Hippocampal formation (tissue), 2 donors: ENCODE results near the gene ACTR3.

Experiments
- DNase-seq, 2 donors: peaks; one replicate each; lab custom pipeline; 2025; lab: John Stamatoyannopoulos, UW

ACTR3 gene

GRCh38 chr2:114001152-114001551 is 111.3 kb downstream of the ACTR3 start:
- no peak for DNase-seq

GRCh38 chr2:114001937-114002336 is 112.0 kb downstream of the ACTR3 start:
- DNase-seq, result peak; percentile 10 to 39

- no peak for DNase-seq
Measured at GRCh38 chr2:114005110-114005783, 115.4 kb downstream of the ACTR3 start.

GRCh38 chr2:114006460-114006859 is 116.6 kb downstream of the ACTR3 start:
- no peak for DNase-seq

GRCh38 chr2:114007436-114007835 is 117.5 kb downstream of the ACTR3 start:
- no peak for DNase-seq

- no peak for DNase-seq
Measured at GRCh38 chr2:114008720-114009119, 118.8 kb downstream of the ACTR3 start.

GRCh38 chr2:114009205-114009944 is 119.5 kb downstream of the ACTR3 start:
- DNase-seq, result no peak

GRCh38 chr2:114010001-114010400 is 120.1 kb downstream of the ACTR3 start:
- no peak for DNase-seq

GRCh38 chr2:114011713-114012112 is 121.8 kb downstream of the ACTR3 start:
- no peak for DNase-seq
